Measurements from ENCODE around the gene TRPV2.

Gene TRPV2

GRCh38 chr17:16453493-16453851 is 38.1 kb downstream of the TRPV2 start:
- DNase-seq, result no peak

- DNase-seq, result no peak
These were observed 40.8 kb downstream of the TRPV2 start for GRCh38 chr17:16455997-16456741.

GRCh38 chr17:16456742-16457316 is 41.5 kb downstream of the TRPV2 start:
- DNase-seq, result peak in 7 of 56 donors; percentile 13 to 27 (median 21)

- DNase-seq, result no peak
These were observed 43.9 kb downstream of the TRPV2 start for GRCh38 chr17:16459271-16459670.

GRCh38 chr17:16459855-16460550 is 44.6 kb downstream of the TRPV2 start:
- no peak for DNase-seq

- DNase-seq, result no peak
These were observed 45.6 kb downstream of the TRPV2 start for GRCh38 chr17:16460796-16461605.

- DNase-seq, result no peak
These were observed 46.2 kb downstream of the TRPV2 start for GRCh38 chr17:16461606-16461866.

- DNase-seq, result no peak
These were observed 46.9 kb downstream of the TRPV2 start for GRCh38 chr17:16462070-16462864.

GRCh38 chr17:16463358-16464302 is 48.3 kb downstream of the TRPV2 start:
- DNase-seq, result peak in 6 of 56 donors; percentile 5 to 39 (median 14)

- DNase-seq, result no peak
These were observed 49.1 kb downstream of the TRPV2 start for GRCh38 chr17:16464303-16465051.

GRCh38 chr17:16465052-16465312 is 49.6 kb downstream of the TRPV2 start:
- DNase-seq, result no peak

GRCh38 chr17:16465861-16466338 is 50.5 kb downstream of the TRPV2 start:
- no peak for DNase-seq

- no peak for DNase-seq
These were observed 51.0 kb downstream of the TRPV2 start for GRCh38 chr17:16466407-16466806.

- DNase-seq, result no peak
These were observed 51.7 kb downstream of the TRPV2 start for GRCh38 chr17:16467044-16467443.

- no peak for DNase-seq
These were observed 52.5 kb downstream of the TRPV2 start for GRCh38 chr17:16467886-16468285.

- DNase-seq, result no peak
These were observed 53.1 kb downstream of the TRPV2 start for GRCh38 chr17:16468428-16468992.

- peak in 31 of 56 donors; percentile 13 to 74 (median 41) for DNase-seq
These were observed 54.9 kb downstream of the TRPV2 start for GRCh38 chr17:16470265-16470664.

- no peak for DNase-seq
These were observed 55.9 kb downstream of the TRPV2 start for GRCh38 chr17:16471295-16471694.

- DNase-seq, result no peak
These were observed 57.2 kb downstream of the TRPV2 start for GRCh38 chr17:16472539-16472938.

Data from amygdala (tissue), 56 donors.